ENCODE data around the gene FIGNL2. TPM values are rescaled to one million over a fixed set of nuclear protein-coding genes. Genes with fewer than 3 reads are reported as not detected.

Gene FIGNL2
- total and polyA plus RNA-seq, 2 of the 4 experiments (the other 2 are of a cell fraction): under 0.01 to 0.12 TPM

DNA sequence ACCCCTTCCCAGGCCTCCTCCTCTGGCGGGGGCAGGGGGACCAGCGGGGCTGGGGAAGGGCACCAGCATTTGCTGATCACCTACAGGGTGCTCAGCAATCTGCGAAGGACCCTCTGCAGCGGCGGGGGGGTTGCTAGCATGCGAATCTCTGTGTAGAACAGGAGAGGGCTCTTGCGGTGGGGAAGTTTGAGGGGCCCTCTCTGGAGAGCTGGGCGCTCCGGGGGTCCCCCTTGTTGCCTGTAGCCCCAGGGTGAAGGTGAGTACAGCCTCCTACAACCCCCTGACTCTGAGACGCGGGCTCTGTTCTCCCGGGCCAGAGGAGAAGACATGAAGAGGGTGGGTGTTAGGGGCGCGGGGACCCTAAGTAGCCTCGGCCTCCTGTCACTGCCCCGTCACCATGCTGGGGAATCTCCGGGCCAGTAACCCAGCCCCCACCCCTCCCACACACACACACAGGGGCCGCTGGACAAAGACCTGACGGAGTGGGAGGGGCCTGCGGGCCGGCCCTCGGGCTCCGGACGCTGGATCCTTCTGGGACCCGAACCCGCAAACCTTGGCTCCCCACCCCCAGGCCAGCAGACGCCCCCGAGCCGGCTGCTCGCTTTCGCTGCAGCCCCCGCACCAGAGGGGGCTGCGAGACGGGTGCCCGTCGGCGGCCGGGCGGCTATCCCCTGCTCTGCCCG lies 734 bp downstream of the FIGNL2 start (continued):
- no peak for TF ChIP-seq MXI1 (IDR thresholded peaks at IDR 0.05; ENCODE audit: borderline replicate concordance, low read depth, low read length)
- TF ChIP-seq, protein P1, sequence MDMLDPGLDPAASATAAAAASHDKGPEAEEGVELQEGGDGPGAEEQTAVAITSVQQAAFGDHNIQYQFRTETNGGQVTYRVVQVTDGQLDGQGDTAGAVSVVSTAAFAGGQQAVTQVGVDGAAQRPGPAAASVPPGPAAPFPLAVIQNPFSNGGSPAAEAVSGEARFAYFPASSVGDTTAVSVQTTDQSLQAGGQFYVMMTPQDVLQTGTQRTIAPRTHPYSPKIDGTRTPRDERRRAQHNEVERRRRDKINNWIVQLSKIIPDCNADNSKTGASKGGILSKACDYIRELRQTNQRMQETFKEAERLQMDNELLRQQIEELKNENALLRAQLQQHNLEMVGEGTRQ (IDR thresholded peaks at IDR 0.05; ENCODE audit: low read depth, low read length): no peak

DNA sequence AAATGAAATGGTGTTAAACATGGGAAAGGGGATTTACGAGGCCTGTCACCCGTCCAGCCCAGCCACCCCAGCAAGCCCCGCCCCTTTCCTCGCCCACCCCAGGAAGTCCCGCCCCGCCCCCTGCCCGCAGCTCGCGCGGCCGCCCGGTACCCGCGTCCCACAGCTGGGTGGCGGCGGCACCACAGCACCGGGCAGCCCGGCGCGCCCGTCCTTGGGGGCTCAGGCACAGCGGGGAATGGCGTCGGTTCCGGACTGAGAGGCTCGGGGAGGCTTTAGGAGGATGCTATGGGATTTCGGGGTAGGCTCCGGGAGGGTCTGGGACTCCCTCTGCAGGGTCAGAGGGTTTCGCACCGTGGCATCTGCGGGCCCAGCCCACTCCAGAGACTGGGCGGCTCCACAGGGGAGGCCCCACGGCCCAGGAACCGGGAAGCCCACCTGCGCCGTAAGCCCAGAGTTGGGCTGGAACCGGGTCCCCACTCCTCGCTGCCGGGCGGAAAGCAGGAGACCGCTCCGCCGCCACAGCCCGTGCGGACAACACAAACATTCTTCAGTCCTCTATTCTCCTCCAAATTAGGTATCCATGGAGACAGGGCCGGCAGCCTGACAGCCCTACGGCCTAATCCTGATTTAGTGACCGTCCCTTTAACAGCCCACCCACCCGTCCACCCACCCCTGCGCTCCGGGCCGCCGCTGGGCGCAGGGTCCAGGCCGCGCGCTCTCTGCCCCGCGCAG lies 1.4 kb downstream of the FIGNL2 start:
- ChIA-PET CTCF (no interaction called here), POLR2A (ENCODE audit: unreplicated experiment) (no interaction called here)
- Histone ChIP-seq H3K36me3 (ENCODE audit: control insufficient read depth, insufficient read depth, low read length) (no peaks in the 10 kb centered on the region), H3K27me3 (ENCODE audit: control insufficient read depth, insufficient read depth, low read length) (peaks cover 67% of the 10 kb centered on the region), H4K8ac (ENCODE audit: low read depth in 2 of 2, low read length in 2 of 2) (peak overlapping the region in 1 of 2 experiments; percentile 10; a peak in 1 of 4 replicates), H3K56ac (ENCODE audit: extremely low read depth, insufficient read depth, low read length) (no peak overlapping the region), H3K4me2 (ENCODE audit: low read depth, low read length) (peak overlapping the region; percentile 89), H2BK15ac (ENCODE audit: low read depth, low read length) (no peak overlapping the region), H2AK5ac (ENCODE audit: low read depth, low read length) (no peak overlapping the region; the same call in 1 of the 2 replicates), H4K5ac (ENCODE audit: low read depth, low read length) (no peak overlapping the region), H3K4me3 (ENCODE audit: insufficient read depth, low read depth, low read length) (peak overlapping the region; percentile 50), H4K91ac (ENCODE audit: insufficient read depth, low read depth, low read length) (no peak overlapping the region), H3K27ac (ENCODE audit: insufficient read depth, low read length) (no peak overlapping the region), H3K18ac (ENCODE audit: low read depth, low read length) (no peak overlapping the region; the same call in 1 of the 2 replicates), H3K9me3 (ENCODE audit: control insufficient read depth, insufficient read depth, low read length) (no peaks in the 10 kb centered on the region), H2BK20ac (ENCODE audit: low read depth, low read length) (no peak overlapping the region), H2BK120ac (ENCODE audit: low read depth, low read length) (no peak overlapping the region), H4K20me1 (ENCODE audit: insufficient read depth, low read length) (no peaks in the 10 kb centered on the region), H3K79me1 (ENCODE audit: low read depth in 1 of 2, low read length in 2 of 2) (no peaks in the 10 kb centered on the region), H3K4ac (ENCODE audit: low read depth, low read length) (peak overlapping the region; percentile 43; the same call in 1 of the 2 replicates), H3K9me1 (ENCODE audit: insufficient read depth, low read length) (peaks cover 3% of the 10 kb centered on the region; the same call in 1 of the 2 replicates), H2AK9ac (replicated peaks; ENCODE audit: low read depth, low read length, poor library complexity) (no peak overlapping the region), H2BK5ac (ENCODE audit: low read depth, low read length, poor library complexity, severe bottlenecking) (no peak overlapping the region), H3K4me1 (ENCODE audit: control insufficient read depth, insufficient read depth, low read length) (no peaks in the 10 kb centered on the region), H2AFZ (replicated peaks; ENCODE audit: low read length, poor library complexity) (peak overlapping the region; percentile 93), H3K9ac (ENCODE audit: low read depth, low read length) (peak overlapping the region; percentile 49), H3K23ac (ENCODE audit: low read depth, low read length) (peak overlapping the region; percentile 59; the same call in 1 of the 2 replicates), H3K14ac (replicated peaks; ENCODE audit: low read depth, low read length) (peak overlapping the region; percentile 41; the same call in 1 of the 2 replicates)
- no TSS peak for BruUV-seq (replicated peaks)
- TF ChIP-seq RAD21 (IDR thresholded peaks at IDR 0.05; ENCODE audit: low read length): no peak
- no peak for TF ChIP-seq SMC3 (IDR thresholded peaks at IDR 0.05; ENCODE audit: low read depth, low read length)
- TF ChIP-seq, protein P2, sequence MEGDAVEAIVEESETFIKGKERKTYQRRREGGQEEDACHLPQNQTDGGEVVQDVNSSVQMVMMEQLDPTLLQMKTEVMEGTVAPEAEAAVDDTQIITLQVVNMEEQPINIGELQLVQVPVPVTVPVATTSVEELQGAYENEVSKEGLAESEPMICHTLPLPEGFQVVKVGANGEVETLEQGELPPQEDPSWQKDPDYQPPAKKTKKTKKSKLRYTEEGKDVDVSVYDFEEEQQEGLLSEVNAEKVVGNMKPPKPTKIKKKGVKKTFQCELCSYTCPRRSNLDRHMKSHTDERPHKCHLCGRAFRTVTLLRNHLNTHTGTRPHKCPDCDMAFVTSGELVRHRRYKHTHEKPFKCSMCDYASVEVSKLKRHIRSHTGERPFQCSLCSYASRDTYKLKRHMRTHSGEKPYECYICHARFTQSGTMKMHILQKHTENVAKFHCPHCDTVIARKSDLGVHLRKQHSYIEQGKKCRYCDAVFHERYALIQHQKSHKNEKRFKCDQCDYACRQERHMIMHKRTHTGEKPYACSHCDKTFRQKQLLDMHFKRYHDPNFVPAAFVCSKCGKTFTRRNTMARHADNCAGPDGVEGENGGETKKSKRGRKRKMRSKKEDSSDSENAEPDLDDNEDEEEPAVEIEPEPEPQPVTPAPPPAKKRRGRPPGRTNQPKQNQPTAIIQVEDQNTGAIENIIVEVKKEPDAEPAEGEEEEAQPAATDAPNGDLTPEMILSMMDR (conservative IDR thresholded peaks at IDR 0.05; ENCODE audit: low read depth, low read length): no peak
- TF ChIP-seq BHLHE40 (IDR thresholded peaks at IDR 0.05; ENCODE audit: low read depth, low read length): no peak
- DNase-seq (no peak), ATAC-seq (ENCODE audit: low read depth) (peak; percentile 59)
- in situ Hi-C loops (cut with MboI; ENCODE audit: low sequenced_read_pairs) (no loop called here), intact Hi-C loops (cut with micrococcal nuclease) (no loop called here), dilution Hi-C loops (cut with HindIII; ENCODE audit: low sequenced_read_pairs, unreplicated experiment) (no loop called here)
- 3% methylated on average over 8 of the region's 59 CpGs; no CpG with 5 or more reads in 1 of the 2 experiments for WGBS, 2 experiments (ENCODE audit: extremely low coverage in 2 of 2, insufficient read length in 1 of 2)

Data from IMR-90 (cell line).